Ascending aorta (tissue), 2 donors: ENCODE measurements around the gene CCDC6. TPM values are rescaled to one million over a fixed set of nuclear protein-coding genes. Genes with fewer than 3 reads are reported as not detected.
"Not testable (repeated sequence)": the region's sequence is repeated elsewhere in the genome, so short reads cannot be mapped to it uniquely, and the experiment has no call there.

Experiments used
- DNase-seq, 2 donors: peaks; one replicate each; pipeline ENCODE4 v3.0.0-alpha.2; 2019; ENCODE audit warnings: low spot score in 2 of 2
- H3K27ac ChIP-seq, 2 donors: fragments of 200-600 bp; sonication (generic); one replicate each; pipeline ENCODE4 v1.5.1; 2016 to 2017; ENCODE audit warnings: mild to moderate bottlenecking in 1 of 2
- H3K27me3 ChIP-seq: fragments of 200-600 bp; sonication (generic); one replicate; pipeline ENCODE4 v1.5.1; 2017
- H3K36me3 ChIP-seq, 2 donors: fragments of 200-600 bp; sonication (generic); one replicate each; pipeline ENCODE4 v1.5.1; 2016
- H3K4me1 ChIP-seq, 2 donors: fragments of 200-600 bp; sonication (generic); one replicate each; pipeline ENCODE4 v1.5.1; 2016 to 2017; ENCODE audit warnings: mild to moderate bottlenecking in 1 of 2
- H3K4me3 ChIP-seq, 2 donors: fragments of 200-600 bp; sonication (generic); one replicate each; pipeline ENCODE4 v1.5.1; 2016 to 2017; ENCODE audit warnings: mild to moderate bottlenecking in 1 of 2
- H3K9me3 ChIP-seq, 2 donors: fragments of 200-600 bp; sonication (generic); one replicate each; pipeline ENCODE4 v1.5.1; 2016
- intact Hi-C: fragments of 100-400 bp; cut with DNase I; formaldehyde crosslinking; loops from one replicate; pipeline ENCODE4 v1.15.1; 2023
- total RNA-seq: library from RNA; depleted of rRNA; stranded (reverse); fragments of >200 nt; gene quantifications from one replicate; pipeline ENCODE4 v1.1.0, GENCODE V29; 2016
- TF ChIP-seq, protein P1 (sequence below), 3 experiments: fragments of 200-600 bp in 2 of 3; fragments of 450-650 bp in 1 of 3; sonication (generic) in 2 of 3; IDR thresholded peaks; one replicate each; pipeline ENCODE4 v1.5.1; 2016 to 2019; ENCODE audit warnings: antibody characterized with exemption in 3 of 3, mild to moderate bottlenecking in 1 of 3, moderate library complexity in 1 of 3

CCDC6 gene
- total RNA-seq, 1 donor from 2014 or later: 21.1 TPM

DNA sequence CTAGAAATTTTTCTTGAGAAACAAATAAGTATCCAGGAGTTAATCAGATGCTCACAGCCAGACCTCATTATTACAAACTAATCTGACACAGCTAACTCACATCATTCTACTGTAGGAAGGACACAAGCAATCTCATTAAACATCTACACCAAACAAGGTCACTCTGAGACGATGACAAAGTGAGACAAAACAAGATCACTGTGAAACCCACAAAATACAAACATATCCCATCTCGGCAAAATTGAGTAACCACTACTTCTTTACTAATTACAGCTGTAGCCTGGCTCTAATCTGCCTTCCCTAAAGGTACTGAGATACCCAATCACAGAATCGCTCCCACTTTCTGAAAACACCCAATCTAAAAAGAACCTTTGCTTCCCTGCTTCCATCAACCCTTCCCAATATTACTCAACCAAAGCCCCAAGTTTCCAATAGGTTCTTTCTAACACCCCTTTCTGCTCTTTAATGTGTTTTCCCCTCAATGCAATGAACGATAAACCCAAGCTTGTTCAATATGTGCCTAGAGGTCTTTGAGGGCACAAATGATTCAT, 26.9 kb downstream of the CCDC6 start:
- Histone ChIP-seq H3K27ac (peak overlapping the region in 1 of 2 donors; percentile 58), H3K9me3 (no peaks in the 10 kb centered on the region), H3K36me3 (no peaks in the 10 kb centered on the region), H3K4me3 (no peak overlapping the region), H3K27me3 (no peaks in the 10 kb centered on the region), H3K4me1 (peaks cover 0 to 26% of the 10 kb centered on the region in 2 donors)
- TF ChIP-seq, protein P1, sequence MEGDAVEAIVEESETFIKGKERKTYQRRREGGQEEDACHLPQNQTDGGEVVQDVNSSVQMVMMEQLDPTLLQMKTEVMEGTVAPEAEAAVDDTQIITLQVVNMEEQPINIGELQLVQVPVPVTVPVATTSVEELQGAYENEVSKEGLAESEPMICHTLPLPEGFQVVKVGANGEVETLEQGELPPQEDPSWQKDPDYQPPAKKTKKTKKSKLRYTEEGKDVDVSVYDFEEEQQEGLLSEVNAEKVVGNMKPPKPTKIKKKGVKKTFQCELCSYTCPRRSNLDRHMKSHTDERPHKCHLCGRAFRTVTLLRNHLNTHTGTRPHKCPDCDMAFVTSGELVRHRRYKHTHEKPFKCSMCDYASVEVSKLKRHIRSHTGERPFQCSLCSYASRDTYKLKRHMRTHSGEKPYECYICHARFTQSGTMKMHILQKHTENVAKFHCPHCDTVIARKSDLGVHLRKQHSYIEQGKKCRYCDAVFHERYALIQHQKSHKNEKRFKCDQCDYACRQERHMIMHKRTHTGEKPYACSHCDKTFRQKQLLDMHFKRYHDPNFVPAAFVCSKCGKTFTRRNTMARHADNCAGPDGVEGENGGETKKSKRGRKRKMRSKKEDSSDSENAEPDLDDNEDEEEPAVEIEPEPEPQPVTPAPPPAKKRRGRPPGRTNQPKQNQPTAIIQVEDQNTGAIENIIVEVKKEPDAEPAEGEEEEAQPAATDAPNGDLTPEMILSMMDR (IDR thresholded peaks at IDR 0.05): no peak
- DNase-seq: no peak
- intact Hi-C loops: no loop called here

DNA sequence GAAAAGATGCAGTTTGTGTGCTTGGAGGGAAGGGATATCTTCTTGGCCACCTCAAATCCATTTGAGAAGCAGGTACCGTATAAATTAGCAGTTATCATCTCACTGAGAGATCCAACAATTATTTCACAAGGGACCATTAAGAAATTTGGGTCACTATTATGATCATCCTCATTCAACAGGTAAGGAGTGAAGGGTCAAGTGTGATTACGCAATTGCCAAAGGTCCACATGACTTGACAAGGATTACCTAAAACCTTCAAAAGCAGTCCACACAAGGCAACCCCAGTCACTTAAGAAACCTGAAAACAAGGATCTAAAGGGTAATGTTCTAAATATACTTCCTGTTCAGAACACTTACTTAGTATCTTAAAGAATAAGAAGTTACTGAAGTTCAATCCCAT, 27.4 kb downstream of the CCDC6 start:
- H3K27ac ChIP-seq: peak overlapping the region; percentile 12 to 58
- peaks cover 0 to 24% of the 10 kb centered on the region in 2 donors for H3K4me1 ChIP-seq
- intact Hi-C loops: no loop called here
- TF ChIP-seq, protein P1 (IDR thresholded peaks at IDR 0.05): no peak
- H3K4me3 ChIP-seq: no peak overlapping the region
- DNase-seq: no peak
- H3K36me3 ChIP-seq: no peaks in the 10 kb centered on the region
- H3K9me3 ChIP-seq: no peaks in the 10 kb centered on the region
- H3K27me3 ChIP-seq: no peaks in the 10 kb centered on the region

DNA sequence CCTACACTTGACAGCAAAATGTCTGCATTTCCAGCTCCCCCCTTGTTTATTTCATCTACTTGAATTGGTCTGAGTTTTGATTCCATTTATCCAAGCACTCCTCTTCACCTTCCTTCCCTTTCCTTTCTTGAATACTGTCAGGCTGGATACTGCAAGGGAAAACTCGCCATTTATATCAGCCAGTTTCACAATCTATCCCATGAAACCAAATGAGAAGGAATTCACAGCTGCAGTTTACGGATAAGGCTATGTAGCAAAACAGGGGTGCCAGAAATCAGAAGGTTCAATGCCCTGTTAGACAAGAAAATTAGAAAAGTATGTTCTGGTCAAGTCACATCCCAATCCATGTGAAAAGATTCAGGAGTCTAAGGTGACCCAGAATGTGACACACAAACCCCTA, 28.1 kb downstream of the CCDC6 start:
- peaks cover 0 to 24% of the 10 kb centered on the region in 2 donors for H3K4me1 ChIP-seq
- peak overlapping the region; percentile 12 to 58 for H3K27ac ChIP-seq
- no peaks in the 10 kb centered on the region for H3K36me3 ChIP-seq
- H3K27me3 ChIP-seq: no peaks in the 10 kb centered on the region
- no peak for DNase-seq
- TF ChIP-seq, protein P1 (IDR thresholded peaks at IDR 0.05): no peak
- intact Hi-C loops: no loop called here
- no peaks in the 10 kb centered on the region for H3K9me3 ChIP-seq
- H3K4me3 ChIP-seq: no peak overlapping the region

DNA sequence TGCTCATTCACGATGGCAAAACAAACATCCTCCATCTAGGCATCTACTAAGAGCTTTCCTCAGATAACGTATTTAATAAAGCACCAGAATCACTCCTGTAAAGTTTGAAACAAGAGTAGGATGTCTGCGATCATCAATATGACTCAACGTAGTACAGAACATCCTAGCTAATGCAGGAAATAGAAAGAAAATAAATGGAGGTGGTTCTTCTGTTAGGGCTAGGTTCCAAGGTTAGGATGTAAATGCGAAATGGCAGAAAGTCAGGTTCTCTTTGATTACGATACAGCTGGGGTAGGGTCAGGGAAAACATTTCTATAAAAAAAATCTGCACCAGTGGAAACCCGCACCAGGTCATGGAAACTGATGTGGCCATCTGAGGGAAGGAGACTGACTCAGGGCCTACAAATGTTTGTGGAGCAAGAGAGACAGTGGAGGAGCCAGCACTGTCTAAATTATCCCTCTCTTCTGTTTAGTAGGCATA, 29.1 kb downstream of the CCDC6 start:
- intact Hi-C loops: no loop called here
- Histone ChIP-seq H3K9me3 (no peaks in the 10 kb centered on the region), H3K36me3 (no peaks in the 10 kb centered on the region), H3K4me3 (no peak overlapping the region), H3K27me3 (no peaks in the 10 kb centered on the region), H3K4me1 (peaks cover 0 to 27% of the 10 kb centered on the region in 2 donors), H3K27ac (peak overlapping the region; percentile 12 to 58)
- no peak for DNase-seq
- TF ChIP-seq, protein P1 (IDR thresholded peaks at IDR 0.05): no peak

DNA sequence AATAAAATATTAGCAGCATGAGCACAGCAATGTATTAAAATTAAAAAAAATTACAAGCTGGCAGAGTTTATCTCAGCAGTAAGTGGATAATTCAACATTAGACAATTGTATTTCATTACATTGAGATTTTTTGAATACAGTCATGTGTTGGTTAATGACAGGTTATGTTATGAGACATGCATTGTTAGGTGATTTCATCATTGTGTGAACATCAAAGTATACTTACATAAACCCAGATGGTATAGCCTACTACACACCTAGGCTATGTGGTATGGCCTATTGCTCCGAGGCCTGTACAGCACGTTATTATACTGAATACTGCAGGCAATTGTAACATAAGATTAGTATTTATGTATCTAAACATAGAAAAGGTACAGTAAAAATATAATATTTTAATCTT, 29.7 kb downstream of the CCDC6 start:
- Histone ChIP-seq H3K27ac (peak overlapping the region; percentile 12 to 58), H3K4me3 (no peak overlapping the region), H3K4me1 (peaks cover 0 to 32% of the 10 kb centered on the region in 2 donors), H3K9me3 (no peaks in the 10 kb centered on the region), H3K27me3 (no peaks in the 10 kb centered on the region), H3K36me3 (no peaks in the 10 kb centered on the region)
- intact Hi-C loops: no loop called here
- TF ChIP-seq, protein P1 (IDR thresholded peaks at IDR 0.05): no peak
- no peak for DNase-seq

DNA sequence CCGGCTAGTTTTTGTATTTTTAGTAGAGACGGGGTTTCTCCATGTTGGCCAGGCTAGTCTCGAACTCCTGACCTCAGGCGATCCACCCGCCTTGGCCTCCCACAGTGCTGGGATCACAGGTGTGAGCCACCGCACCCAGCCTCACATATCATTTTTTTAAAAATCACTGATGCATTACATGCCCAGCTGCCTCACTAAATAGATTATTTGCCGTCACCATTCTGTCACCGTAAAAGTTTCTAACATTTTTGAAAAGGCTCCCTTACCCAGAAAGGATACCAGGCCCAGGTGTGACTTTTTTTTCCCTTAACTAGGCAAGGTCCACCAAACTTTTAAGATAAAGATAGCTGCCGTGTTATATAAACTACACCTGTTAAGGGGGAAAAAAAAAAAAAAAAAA, 30.1 kb downstream of the CCDC6 start:
- Histone ChIP-seq H3K27ac (peak overlapping the region; percentile 12 to 26), H3K4me1 (peaks cover 0 to 34% of the 10 kb centered on the region in 2 donors)
- H3K36me3 ChIP-seq, intact Hi-C loops, H3K4me3 ChIP-seq, H3K9me3 ChIP-seq, DNase-seq, H3K27me3 ChIP-seq: not testable (repeated sequence)
